GM18520 (cell line): Measurements from ENCODE around the gene ASTN2.

Experiments
- ATAC-seq: cut with Tn5 transposase; IDR thresholded peaks from one replicate; pipeline ENCODE4 v1.9.1; 2021; ENCODE audit not compliant: unreplicated experiment

ASTN2 gene

GRCh38 chr9:117414220-117414905 is 494 bp downstream of the ASTN2 start:
- ATAC-seq, result no peak

- no peak for ATAC-seq
Measured at GRCh38 chr9:117413346-117414219, 1.3 kb downstream of the ASTN2 start.

GRCh38 chr9:117412841-117413240 is 2.0 kb downstream of the ASTN2 start:
- ATAC-seq, result no peak

- no peak for ATAC-seq
Measured at GRCh38 chr9:117412006-117412715, 2.7 kb downstream of the ASTN2 start.

GRCh38 chr9:117411547-117411946 is 3.3 kb downstream of the ASTN2 start:
- no peak for ATAC-seq

- no peak for ATAC-seq
Measured at GRCh38 chr9:117409321-117409720, 5.5 kb downstream of the ASTN2 start.

- no peak for ATAC-seq
Measured at GRCh38 chr9:117407436-117408022, 7.3 kb downstream of the ASTN2 start.

GRCh38 chr9:117405950-117406705 is 8.7 kb downstream of the ASTN2 start:
- ATAC-seq, result no peak

- ATAC-seq, result no peak
Measured at GRCh38 chr9:117403848-117404247, 11.0 kb downstream of the ASTN2 start.

GRCh38 chr9:117403403-117403811 is 11.4 kb downstream of the ASTN2 start:
- no peak for ATAC-seq

GRCh38 chr9:117400171-117400570 is 14.7 kb downstream of the ASTN2 start:
- no peak for ATAC-seq

GRCh38 chr9:117395151-117395650 is 19.7 kb downstream of the ASTN2 start:
- no peak for ATAC-seq

- no peak for ATAC-seq
Measured at GRCh38 chr9:117394655-117395054, 20.2 kb downstream of the ASTN2 start.

GRCh38 chr9:117392992-117393391 is 21.9 kb downstream of the ASTN2 start:
- ATAC-seq, result no peak

- ATAC-seq, result no peak
Measured at GRCh38 chr9:117387422-117387821, 27.4 kb downstream of the ASTN2 start.

GRCh38 chr9:117379341-117379740 is 35.5 kb downstream of the ASTN2 start:
- no peak for ATAC-seq

GRCh38 chr9:117377046-117377445 is 37.8 kb downstream of the ASTN2 start:
- no peak for ATAC-seq

GRCh38 chr9:117375956-117376355 is 38.9 kb downstream of the ASTN2 start:
- ATAC-seq, result no peak

- no peak for ATAC-seq
Measured at GRCh38 chr9:117374076-117374725, 40.7 kb downstream of the ASTN2 start.

- ATAC-seq, result no peak
Measured at GRCh38 chr9:117368684-117369230, 46.1 kb downstream of the ASTN2 start.
